DMS53 treated with DMSO at 0.1 percent for 48 hours (cell line): Measurements from ENCODE around the gene HJURP.

Source experiments
- DNase-seq: peaks from one replicate; lab custom pipeline; 2025; ENCODE audit not compliant: unreplicated experiment; lab: John Stamatoyannopoulos, UW

The HJURP gene

DNA sequence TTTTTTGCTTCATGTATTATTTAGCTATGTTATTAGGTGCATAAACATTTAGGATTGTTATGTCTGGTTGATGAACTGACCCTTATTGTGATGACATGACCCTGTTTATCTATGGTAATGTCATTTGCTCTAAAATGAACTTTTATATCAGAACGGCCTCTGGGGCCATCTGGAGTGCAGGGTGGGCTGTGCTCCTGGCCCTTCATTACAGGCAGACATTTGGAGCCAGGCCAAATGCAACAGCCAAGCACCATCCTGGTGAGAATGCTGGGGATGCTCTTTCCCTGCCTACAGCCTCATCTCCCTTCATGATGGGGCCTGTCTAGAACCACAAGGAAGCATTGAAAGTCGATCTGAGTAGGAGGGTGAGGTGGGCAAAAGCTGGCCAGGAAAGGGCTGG is 38.0 kb downstream of the HJURP start:
- DNase-seq, result no peak

DNA sequence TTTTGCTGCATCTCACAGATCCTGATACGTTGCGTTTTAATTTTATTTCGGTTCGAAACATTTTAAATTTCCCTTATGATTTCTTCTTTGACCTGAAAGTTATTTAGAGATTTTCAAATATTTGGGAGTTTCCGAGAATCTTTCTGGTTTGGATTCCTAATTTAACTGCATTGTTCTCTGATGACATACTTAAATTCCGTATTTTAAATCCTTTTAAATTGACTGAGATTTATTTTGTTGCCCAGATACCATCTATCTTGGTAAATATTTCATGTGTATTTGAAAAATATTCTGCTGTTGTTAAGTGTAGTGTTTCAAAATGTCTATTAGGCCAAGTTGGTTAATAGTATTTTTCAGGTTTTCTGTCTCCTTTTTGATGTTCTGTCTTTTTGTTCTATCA is 38.5 kb downstream of the HJURP start:
- no peak for DNase-seq

DNA sequence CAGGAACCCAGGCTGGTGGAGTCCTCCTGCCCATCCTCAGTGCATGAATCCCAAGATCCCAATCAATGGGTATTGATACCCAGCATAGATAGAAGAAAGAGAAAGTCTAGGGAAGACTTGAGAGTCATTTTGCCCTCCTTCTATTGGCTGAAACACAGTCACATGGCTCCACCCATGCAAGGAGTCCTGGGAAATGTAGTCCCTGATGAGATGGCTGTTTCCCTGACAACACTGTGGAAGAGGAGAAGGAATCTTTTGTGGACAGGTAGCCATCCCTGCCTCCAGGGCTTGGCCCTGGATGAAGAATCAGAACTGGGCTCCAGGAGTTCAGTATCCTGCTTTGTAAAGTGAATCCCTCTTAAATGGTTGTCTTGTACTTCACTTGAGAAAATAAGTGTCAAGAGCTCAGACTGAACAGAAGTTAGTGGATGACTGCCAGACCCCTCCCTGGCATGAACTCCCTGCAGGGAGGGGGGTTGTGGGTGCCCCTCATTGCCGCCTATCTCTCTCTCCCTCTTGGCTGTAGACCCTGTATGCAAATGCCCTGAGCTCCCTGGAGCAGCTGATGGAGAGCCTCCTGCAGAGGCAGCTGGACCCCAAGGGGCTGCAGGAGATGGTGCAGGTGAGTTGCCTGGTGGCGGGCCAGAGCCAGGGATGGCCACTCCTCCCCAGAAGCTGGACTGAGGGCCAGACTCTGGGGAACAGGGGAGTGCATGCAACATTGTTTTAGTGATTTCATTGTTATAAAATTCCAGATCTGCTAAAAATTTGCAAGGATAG is 40.1 kb downstream of the HJURP start:
- DNase-seq, result no peak

DNA sequence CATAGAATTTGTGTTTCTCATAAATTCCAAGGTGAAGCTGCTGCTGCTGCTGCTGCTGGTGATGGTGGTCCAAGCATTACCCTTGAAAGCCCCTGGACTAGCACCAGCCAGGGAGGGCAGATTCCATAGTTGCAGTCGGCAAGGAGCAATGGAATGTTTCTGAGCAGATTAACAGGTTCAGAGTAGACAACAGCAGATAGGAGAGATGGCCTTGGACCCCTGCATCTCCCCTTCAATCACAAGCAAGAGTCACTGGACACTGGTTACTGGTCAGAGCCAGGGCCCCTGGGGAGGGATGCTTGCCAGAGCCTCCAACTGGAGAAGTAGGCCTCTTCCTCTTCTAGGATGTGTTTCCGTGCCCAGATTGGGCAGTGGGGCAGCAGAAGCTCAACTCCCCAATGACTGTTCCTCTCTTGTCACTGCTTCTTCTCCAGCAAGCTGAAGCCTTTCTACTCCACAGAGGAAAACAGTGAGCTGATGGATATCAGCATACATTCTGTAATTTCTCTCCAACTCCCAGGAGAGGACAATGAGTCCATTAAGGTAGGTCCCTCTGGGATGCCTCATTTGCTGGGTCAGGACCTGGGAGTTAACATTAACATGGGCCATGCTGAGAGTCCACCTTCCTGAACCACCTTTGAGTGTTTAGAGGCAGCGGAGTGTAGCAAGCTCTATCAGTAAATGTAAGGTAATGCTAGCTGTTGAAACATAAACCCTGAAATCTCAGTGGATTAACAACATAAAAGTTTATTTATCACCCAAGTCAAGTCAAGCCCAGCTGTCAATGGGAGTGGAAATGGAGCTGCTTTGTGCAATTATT is 40.9 kb downstream of the HJURP start:
- no peak for DNase-seq

DNA sequence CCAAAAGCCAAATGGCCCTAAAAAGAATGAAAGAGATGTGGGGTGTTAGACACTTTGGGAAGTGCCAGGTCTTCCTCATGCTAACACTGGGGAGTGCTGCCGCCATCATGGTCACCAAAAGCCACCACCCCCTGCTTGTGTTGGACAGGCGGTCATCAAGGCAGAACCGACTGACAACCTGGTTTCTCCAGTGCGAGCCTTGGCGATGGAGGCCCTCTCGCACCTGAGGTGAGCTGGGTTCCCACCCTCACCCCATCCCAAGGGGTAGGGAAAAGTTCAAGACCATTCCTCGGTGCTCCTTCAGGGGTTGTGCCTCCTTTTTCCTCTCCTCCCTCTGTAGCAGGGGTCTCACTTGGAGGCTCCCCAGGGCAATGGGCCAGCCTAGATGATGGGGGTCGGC is 42.6 kb downstream of the HJURP start:
- DNase-seq, result no peak

DNA sequence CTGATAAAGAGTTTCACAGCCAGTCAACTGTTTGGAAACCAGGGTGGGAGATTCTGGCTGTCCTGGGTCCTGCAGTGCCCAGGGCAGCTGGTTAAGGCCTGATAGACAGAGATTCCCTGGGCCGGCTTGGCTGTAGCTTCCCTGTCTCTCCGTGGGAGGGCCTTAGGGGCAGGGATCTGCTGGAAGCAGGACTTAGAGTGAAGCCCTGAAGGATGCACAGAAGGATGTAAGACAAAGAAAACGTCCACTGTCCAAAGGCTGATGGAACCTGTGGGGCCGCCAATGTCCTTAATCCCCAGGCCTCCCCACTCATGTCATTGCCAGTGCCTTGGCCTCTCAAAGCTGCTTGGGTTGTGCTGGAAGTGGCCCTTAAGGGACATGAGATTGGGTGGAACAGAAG is 43.2 kb downstream of the HJURP start:
- DNase-seq, result no peak

DNA sequence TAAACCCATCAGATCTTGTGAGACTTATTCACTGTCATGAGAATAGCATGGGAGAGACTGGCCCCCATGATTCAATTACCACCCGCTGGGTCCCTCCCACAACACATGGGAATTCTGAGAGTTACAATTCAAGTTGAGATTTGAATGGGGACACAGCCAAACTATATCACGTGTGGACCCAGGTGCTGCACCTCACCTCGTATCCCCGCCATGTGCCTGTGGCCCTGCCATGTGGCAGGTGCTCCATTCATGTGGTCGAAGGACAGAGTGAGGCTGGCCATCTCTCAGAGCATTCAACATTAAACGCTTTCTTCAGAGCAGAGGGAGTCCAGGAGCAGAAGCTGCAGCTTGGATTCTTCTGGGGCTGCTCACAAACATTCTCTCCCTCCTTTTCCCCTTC is 44.0 kb downstream of the HJURP start:
- no peak for DNase-seq

DNA sequence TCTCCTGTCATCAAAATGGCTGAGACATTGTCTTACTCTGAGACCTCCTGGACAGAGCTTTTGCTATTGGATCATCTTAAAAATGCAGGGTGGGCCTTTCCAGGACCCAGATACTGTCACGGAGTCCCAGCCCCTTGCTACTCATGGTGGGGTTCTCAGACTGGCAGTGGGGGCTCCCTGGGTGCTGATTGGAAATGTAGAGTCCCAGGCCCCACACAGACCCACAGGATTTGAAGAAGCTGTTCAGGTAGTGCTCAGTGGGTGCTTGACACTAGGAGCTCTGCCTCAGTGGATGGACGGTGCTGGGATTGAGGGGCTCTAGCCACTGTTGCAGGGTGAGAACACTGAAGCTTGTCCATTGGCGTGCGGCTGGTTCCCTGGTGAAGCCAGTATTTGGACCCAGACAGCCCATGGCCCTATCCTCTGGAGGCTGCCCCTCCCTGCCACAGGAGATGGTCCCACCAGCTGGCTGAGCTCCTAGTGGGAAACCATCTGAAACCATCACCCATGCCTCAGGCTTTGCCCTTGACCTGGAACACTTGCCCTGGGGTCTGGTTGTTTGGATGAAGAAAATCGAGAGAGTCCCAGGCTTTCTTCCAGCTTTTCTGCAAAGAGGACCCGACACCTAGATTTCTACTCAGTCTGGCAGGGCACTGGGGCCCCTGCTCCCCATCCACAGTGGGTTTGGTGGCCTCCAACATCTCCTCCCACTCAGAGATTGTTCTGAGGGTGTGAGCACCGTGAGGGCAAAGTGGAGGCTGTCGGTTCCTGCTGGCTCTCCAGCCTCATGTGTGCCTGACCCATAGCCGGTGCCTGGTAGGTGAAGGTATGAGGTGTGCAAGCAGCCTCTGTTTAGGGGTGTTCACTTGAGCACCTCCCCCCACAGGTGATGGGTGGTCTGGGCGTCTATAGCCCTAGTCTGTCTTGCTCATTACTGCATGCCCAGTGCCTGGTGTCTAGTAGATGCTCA is 46.1 kb downstream of the HJURP start:
- no peak for DNase-seq

DNA sequence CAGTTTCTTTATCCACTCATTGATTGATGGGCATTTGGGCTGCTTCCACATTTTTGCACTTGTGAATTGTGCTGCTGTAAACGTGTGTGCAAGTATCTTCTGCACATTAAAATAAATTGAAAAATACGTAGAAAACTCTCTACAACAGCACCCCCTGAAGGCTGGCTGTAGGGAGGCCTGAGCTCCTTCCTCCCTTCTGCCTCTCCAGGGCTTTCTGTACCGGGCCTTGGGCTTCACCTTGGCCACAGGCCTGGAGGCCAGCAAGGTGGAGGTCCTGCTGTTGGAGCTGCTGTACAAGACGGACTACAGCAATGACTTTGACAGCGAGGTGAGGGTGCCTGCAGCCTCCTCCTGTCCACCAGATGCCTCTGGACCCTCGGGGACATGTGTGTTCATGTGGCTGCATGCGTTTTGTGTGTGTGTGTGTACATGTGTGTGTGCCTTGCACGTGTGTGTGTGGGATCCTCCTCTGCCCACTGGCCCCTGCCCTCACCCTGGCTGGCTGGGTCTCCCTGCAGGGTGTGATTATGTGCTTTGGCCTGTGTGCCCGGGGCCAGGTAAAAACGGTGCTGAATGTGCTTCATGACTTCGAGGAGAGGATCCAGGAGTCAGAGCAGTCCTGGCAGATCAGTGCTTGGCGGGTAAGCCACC is 47.0 kb downstream of the HJURP start:
- no peak for DNase-seq

DNA sequence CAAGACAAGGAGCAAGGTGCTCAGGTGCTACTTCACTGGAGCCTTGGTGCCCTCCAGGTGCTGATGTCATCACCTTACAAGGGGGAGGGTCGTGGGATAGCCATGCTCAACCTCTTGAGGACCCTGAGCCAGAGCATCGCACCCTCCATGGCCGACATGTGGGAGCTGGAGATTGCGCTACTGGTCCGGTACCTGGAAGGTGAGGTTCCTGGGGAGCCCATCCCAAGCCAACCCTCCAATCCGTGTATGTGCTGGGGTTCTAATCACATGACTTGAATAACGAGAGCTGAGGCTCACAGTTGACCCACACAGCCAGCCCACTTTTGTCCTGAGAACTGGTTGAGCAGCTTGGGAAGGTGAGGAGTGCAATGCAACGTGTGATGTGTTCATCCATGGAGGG is 50.3 kb downstream of the HJURP start:
- no peak for DNase-seq

DNA sequence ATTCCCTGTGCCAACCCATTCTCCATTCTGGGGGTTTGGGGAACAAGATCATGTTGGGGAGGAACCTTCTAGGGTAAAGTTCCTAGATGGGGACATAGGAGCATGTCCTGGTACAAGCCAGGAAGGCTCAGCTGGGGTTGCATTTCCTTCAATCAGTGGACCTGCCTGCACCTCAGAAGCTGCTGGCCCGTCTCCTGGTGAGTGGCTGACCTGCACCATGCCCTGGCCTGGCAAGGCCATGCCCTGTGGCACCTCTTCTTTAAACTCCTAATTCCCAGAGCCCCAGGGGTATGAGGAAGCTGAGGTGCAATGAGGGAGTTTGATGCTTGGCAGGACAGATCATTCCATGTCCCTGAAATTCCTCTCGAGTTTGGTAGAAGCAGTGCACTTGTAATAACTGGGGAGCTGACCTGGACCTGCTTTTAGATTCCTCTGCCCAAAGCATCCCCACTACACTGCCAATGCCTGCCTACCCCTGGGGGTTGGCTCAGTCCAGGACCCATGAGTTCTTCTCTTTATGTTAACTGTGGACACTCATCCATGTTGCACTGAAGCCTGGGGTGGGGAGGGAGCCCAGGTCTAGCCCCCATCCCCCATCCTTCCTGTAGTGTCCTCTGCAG is 50.9 kb downstream of the HJURP start:
- DNase-seq, result no peak

DNA sequence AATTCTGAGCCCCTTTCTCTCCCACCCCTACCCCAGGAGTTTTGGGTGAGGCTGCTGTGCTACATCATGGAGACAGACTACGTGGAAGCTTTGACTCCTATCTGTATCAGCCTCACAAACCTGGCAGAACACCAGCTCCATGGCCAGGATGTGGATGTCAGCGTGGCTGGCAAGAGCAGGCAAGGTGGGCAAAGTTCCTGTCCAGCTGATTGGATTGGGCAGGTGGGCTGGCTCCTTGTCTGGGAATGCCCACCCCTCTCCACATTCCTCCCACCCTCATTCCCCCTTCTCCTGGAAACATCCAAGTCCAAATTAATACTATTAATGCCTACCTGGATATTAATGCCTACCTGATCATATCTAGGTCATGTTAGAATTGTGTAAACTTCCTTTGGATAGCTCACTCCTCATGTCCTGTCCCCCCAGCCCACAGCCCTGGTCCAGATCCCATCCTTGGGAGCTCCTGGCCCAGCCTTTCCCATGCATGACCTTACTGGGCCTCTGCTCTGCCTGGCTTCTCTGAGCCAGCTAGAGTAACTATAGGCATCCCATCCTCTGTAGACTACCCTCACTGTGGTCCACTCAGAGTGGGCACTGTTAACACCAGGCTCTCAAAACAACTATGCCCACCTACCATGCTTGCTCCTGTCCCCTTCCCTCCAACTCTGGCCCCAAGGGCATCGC is 52.1 kb downstream of the HJURP start:
- DNase-seq, result no peak

DNA sequence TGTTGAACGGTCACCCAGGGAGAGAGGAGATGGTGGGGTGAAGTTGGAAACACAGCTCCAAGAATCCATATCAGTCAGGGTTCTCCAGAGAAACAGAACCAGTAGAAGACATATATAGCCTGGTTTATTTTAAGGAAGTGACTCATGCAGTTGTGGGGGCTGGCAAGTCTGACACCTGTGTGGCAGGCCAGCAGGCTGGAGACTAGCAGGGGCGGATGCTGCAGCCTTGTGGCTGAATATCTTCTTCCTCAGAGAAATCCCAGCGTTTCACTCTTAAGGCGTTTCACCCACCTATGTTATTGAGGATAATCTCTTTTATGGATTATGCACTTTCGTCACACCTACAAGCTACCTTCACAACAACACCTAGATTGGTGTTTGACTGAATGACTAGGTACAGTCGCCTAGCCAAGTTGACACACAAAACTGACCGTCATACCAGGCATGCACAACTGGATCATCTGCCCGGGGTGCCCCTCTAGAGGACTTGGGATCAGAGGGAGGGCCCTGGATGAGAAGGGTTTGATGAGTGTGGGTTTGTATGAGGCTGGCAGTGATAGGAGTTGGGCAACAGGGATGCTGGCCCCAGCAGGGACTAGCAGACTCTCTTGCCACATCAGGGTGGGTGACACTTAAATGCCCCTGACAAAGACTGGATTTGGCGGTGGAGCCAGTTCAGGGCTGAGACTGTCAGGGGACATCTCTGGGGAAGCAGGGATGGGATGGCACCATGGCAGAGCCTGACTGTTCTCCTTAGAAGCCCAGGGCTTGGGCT is 52.8 kb downstream of the HJURP start:
- no peak for DNase-seq

DNA sequence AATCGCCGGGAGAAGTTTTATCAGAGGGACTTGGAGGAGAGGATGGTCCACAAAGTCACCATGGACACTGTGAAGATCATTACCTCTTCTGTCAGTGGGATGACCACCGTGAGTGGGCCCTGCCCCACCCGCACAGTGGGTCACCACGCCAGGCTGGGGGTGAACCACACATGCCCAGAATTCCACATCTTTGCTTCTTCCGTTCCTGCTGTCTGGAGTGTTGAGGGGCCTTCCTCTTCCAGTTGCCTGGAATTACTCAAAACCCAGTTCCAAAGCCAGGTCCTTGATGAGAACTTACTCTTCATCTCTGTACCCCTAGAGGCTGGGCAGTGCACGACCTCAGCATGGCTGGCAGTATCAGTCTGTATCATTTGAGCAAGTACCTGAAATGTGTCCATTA is 54.1 kb downstream of the HJURP start:
- no peak for DNase-seq

DNA sequence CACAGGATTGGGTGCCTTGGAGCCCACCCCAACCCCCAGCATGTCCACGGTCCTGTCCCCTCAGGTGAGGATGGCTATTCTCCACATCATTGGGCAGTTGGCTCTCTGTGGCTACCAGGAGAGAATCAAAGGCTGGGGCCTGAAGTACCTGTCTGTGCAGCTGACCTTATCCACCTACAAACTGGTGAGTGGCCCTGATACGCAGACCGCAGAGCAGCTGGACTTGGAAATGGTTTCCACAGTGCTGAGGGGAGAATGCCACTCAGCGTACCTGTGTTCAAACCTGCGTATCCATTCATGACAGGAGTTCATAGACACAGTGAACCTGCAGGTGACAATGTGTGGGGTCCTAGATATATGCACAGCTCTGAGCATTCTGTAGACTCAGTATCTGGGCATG is 54.6 kb downstream of the HJURP start:
- no peak for DNase-seq

DNA sequence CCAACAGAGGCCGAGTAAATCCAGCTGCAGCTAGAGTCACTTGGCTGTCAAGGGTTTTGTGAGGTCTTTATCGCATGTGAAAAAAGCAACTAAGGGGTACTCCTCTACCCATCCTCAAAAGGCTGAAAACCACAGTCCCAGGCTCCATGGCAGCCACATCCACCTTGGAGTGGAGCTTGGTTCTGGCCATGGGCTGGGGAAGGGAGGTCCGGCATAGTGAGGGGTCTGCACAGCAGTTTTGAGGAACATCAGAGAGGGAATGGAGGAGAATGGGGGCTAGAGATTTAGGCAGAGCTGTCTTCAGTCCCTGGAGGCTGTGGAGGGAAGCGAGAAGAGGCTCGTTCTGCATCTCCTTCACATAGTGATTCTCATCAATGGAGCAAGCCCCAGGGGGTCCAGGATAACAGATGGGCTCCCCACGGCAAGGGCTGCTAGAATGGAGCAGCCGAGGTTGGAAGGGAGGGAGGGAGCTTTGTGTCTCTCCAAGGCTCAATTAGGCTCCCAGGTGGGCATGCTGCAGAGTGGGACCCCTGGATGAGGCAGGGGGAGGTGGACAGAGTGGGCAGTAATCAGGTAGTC is 55.2 kb downstream of the HJURP start:
- no peak for DNase-seq

DNA sequence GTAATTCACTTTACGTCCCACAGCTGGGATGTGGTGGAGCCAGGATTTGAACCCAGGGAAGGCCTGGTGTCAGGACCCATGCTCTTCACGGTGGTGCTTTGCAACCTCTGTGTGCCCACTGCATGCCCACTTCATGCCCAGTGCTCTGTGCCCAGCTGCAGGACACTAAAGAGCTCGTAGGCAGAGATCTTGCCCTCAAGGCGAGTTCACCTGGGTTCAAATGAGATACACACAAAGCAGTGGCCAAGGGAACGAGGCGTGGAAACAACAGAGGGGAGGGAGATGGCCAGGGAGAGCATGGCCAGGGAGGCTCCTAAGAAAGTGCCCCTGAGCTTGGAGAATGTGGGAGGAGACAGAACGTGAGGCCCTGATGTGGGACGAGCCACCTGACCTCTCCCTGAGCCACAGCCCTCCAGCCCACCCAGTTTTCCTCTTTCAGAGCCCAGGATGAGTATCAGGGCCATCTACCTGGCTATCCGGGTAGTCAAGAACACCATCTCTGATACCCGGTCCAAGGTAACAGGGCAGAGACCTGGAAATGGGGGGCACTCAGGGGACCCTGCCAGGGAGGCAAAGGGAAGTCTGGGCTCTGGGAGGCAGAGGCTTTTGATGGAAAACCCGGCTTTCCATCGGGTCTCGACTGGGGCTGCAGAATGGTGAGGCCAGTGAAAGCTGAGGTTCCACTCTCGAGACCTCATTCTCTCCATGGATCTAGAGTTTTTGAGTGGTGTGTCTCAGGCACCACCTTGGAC is 55.8 kb downstream of the HJURP start:
- DNase-seq, result no peak

DNA sequence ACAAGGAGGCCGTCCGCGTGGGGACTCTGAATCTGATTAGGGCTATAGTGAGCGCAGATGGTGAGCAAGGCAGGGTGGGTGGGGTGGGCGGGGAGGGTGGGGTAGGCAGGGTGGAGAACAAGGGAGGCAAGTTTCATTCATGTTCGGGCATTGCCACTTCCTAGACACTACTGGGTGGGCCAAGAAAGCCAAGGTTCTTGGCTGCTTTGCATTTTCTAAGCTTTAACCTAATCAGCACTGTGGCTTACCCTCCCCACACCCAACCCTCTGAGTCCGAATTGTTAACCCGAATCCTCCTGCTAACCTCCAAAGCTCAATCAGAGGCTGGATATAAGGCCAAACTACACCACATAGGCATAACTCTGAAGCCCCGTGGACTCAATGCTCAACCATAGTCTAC is 58.1 kb downstream of the HJURP start:
- no peak for DNase-seq
